ENCODE data around the gene DTD2.

DNA sequence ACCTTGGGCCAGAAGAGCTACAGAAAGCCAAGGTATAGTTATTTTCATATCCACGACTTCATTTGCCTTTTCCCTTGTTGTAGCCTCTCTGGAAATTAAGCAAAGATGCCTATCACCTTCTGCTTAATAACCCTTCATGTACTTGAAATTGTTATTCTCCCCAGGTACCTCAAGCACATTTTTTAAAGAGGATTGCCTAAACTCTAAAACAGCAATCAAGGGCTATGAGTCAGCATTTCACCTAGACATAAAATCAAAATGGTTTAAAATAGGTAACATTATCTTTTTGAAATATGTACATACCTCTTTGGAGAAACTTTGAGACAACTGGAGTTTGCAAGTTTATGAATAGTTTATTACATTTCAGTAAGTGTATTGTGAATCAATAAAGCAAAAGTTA, 11.6 kb downstream of the DTD2 start:
- TF ChIP-seq, protein P1, sequence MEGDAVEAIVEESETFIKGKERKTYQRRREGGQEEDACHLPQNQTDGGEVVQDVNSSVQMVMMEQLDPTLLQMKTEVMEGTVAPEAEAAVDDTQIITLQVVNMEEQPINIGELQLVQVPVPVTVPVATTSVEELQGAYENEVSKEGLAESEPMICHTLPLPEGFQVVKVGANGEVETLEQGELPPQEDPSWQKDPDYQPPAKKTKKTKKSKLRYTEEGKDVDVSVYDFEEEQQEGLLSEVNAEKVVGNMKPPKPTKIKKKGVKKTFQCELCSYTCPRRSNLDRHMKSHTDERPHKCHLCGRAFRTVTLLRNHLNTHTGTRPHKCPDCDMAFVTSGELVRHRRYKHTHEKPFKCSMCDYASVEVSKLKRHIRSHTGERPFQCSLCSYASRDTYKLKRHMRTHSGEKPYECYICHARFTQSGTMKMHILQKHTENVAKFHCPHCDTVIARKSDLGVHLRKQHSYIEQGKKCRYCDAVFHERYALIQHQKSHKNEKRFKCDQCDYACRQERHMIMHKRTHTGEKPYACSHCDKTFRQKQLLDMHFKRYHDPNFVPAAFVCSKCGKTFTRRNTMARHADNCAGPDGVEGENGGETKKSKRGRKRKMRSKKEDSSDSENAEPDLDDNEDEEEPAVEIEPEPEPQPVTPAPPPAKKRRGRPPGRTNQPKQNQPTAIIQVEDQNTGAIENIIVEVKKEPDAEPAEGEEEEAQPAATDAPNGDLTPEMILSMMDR (IDR thresholded peaks at IDR 0.05; ENCODE audit: low read length): no peak
- no peak for TF ChIP-seq EZH2phosphoT487 (IDR thresholded peaks at IDR 0.05; ENCODE audit: low read length)
